ENCODE measurements around the gene KLRK1.
"Not testable (repeated sequence)": the region's sequence is repeated elsewhere in the genome, so short reads cannot be mapped to it uniquely, and the experiment has no call there.

KLRK1 gene

DNA sequence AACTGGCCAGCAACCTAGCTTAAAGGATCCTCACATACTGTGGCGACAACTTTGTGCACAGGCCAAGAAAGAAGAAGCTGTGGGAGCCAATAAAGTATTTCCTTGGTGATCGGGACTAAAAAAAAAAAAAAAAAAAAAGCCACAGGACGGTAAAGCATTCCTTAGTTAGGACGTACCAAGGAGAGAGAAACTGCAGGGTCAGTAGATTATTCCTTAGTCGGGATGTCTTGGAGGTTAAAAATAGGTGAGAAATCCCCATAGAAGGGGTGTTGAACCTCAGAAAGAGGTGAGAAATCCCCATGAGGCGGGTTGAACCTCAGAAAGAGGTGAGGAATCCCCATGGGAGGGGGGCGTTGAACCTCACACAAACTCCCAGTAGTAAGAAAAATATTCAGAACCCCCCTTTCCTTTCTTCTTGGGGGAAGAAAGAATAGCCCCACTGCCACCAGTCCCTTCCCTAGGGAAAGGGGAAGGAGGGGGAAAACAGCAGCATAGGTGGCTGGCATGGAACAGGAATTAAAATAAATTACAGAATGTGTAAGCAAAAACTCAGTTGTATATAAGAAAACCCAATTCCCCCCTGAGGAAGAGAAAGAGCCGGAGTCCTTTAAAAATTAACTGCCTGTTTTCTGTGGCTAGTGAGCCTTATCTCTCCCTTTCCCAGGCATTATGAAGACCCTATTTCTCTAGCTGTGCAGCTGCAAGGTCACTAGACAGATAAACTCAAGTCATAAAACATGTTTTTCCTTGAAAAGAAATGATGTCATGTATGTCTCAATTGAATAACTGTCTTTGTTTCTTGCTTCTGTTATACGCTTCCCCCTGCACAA lies 26.8 kb downstream of the KLRK1 start:
- no peak for DNase-seq (ENCODE audit: low spot score)

DNA sequence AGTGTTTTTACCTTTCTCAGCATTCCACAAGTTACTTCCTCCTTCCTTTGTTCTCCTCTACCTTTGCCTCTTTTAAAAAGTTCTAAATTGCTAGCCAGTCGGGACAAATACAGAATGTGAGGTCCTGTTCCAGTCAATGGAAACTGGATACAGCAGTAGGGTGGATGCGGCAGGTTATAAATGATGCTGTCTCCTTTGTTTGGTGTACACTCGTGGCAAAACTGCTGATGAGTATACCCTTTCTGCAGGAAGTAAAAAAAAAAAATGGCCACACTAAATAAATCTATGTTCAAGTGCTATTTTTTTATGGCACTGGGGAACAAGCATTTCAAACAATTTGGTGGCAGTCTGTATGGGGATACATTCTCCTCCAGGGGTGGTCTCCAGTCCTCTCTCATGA lies 27.5 kb downstream of the KLRK1 start:
- no peak for DNase-seq (ENCODE audit: low spot score)

DNA sequence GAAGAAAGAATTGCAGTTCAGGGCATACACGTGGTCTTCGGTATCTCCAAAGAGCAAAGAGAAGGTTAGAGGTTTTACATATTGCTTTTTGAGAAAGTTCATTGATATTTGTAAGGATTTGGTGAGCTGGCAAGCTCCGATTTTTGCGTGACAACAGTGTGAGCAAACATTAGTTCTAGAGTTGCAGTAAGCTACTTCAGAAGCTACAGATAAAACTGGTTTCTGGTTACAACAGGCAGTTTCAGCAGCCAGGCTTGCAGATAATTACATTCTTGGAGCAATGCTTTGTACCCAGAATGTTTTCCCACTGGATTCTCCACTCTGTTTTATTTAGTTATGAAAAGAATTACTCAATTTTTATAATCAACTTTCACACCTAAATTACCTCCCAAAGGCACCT lies 28.2 kb downstream of the KLRK1 start:
- DNase-seq (ENCODE audit: low spot score) = no peak

DNA sequence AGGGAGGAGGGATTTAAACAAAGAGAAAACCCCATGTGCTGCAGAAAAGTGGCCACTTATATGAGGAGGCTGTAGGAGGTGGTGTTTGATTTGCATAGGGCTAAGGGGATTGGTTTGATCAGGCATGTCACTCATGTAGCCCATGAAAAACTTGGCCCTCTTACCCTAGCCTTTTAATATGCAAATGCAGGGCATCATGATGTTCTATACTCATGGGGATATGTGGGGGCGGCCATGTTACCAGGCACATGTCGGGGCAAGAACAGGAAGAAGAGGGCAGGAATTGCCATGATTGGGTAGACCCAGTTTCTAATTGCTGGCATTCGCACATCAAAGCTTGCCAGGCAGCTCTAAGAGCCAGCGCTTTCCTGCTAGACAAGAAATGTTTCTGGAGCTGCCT lies 28.8 kb downstream of the KLRK1 start:
- DNase-seq (ENCODE audit: low spot score) = peak; percentile 67

DNA sequence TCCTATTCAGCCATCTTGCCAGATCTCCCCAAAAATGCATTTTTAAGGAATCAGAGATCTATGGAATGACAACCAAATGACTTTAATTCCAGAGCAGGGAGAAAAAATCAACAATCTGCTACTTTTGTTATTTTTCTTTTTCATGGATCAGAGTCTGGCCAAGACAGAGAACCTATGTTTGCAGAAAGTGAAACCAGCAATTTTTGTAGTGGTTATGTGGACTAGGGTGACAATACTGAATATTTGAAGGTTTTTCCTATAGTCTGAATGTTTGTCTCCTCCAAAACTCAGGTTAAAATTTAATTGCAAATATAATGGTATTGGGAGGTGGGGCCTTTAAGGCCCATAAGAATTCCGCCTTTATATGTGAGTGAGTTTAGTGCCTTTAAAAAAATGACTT lies 30.9 kb downstream of the KLRK1 start:
- no peak for DNase-seq (ENCODE audit: low spot score)

DNA sequence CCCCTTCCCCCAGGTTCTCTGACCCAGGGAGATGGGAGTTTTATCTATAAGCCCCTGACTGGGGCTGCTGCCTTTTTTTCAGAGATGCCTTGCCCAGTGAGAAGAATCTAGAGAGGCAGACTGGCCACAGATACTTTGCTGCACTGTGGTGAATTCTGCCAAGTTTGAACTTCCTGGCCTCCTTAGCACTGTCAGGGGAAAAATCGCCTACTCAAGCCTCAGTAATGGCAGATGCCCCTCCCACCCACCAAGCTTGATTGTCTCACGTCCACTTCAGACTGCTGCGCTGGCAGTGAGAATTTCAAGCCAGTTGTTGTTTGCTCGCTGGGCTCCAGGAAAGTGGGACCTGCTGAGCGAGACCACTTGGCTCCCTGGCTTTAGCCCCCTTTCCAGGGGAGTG lies 31.7 kb downstream of the KLRK1 start:
- no peak for DNase-seq (ENCODE audit: low spot score)

DNA sequence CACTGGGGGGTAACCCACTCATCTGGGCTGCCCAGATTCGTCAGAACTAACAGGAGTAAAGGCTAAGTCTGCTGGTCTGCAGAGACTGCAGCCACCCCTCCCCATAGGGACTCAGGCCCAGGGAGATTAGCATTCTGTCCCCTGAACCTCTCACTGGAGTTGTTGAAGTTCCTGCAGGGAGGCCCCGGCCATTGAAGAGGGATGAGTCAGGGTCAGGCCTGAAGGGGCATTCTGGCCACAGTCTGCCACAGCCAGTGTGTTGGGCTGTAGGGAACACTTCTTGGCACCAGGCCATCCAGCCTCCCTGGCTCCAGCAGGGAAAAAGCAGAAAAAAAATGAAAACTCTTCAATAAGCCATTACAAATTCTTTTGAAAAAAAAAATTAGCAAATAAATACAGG lies 35.3 kb downstream of the KLRK1 start:
- no peak for DNase-seq (ENCODE audit: low spot score)

DNA sequence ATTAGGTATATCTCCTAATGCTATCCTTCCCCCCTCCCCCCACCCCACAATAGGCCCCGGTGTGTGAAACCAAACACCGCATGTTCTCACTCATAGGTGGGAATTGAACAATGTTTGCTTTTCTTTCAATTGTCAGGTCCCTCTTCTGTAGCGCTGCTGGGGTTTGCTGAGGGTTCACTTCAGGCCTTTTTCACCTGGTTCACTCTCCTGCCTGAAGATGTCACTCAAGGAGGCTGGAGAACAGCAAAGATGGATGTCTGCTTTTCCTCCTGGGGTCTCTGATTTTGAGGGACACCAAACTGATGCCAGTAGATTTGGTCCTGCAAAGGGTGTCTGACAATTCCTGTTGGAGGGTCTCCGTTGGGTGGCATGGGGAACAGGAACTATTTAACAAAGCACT lies 35.8 kb downstream of the KLRK1 start:
- no peak for DNase-seq (ENCODE audit: low spot score)

DNA sequence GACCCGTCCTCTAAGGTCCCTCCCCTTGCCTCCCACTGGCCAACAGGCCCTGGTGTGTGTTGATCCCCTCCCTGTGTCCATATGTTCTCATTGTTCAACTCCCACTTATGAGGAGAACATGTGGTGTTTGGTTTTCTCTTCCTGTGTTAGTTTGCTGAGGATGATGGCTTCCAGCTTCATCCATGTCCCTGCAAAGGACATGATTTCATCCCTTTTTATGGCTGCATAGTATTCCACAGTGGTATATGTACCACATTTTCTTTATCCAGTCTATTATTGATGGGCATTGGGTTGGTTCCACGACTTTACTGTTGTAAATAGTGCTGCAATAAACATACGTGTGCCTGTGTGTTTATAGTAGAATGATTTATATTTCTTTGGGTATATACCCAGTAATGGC lies 38.4 kb downstream of the KLRK1 start:
- DNase-seq (ENCODE audit: low spot score) = not testable (repeated sequence)

DNA sequence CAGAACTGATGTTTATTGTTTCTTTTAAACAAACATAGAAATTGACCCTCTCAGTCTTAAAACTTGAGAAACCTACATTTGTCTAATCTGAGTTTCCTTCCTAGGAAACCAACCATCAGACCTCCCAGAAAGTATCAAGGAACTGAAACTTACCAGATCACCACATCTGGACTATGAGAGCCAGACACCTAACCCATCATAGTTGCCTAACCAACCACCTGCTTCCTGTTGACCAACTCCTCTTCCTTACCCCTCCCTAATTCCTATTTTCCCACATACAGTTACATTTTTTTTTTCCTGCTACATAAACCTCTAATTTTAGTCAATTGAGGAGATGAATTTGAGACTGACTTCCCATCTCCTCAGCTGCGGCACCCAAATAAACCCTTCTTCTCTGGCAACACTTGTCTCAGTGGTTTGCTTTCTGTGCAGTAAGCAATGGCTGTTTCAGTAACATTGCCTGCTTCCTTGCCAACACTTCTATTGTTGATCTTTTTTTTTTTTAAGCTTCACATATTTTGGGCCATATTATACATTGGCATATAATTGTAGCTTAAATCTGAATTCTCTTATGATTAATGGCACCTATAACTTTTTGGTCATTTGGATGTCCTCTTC lies 47.8 kb downstream of the KLRK1 start:
- no peak for DNase-seq (ENCODE audit: low spot score)

DNA sequence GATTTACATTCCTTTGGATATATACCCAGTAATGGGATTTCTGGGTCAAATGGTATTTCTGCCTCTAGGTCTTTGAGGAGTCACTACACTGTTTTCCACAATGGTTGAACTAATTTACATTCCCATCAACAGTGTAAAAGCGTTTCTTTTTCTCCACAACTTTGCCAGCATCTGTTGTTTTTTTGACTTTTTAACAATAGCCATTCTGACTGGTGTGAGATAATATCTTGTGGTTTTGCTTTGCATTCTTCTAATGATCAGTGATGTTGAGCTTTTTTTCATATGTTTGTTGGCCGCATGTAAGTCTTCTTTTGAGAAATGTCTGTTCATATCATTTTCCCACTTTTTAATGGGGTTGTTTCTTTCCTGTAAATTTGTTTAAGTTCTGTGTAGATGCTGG lies 48.9 kb downstream of the KLRK1 start:
- DNase-seq (ENCODE audit: low spot score) = not testable (repeated sequence)

DNA sequence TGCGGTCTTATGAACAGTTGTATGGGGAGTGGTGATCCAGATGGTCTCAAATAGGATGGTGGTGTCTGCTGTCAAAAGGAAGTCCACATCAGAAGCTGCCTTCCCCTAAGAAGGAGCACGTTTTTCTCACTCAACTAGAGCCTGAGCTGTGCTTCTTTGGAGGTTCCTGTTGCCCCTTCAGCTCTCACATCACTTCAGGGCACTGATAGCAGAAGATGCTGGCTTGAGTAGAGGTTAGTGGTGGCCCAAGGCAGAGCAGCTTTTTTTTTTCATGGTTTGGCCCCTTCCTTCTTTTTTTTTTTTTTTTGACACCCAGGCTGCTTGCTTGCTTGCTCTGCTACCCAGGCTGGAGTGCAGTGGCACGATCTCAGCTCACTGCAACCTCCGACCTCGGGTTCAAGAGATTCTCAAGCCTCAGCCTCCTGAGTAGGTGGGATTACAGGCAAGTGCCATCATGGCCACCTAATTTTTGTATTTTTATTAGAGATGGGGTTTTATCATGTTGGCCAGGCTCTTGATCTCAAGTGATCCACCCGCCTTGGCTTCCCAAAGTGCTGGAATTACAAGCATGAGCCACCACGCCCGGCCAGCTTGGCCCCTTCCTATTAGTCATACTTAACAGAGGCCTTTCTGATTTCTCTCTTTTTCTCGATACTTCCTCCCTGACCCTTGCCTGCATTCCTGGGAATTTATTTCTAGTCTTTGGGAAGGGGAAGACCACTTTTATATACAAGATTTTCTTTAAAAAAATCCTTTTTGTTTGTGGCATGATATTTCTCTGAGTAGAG lies 50.6 kb downstream of the KLRK1 start:
- no peak for DNase-seq (ENCODE audit: low spot score)

DNA sequence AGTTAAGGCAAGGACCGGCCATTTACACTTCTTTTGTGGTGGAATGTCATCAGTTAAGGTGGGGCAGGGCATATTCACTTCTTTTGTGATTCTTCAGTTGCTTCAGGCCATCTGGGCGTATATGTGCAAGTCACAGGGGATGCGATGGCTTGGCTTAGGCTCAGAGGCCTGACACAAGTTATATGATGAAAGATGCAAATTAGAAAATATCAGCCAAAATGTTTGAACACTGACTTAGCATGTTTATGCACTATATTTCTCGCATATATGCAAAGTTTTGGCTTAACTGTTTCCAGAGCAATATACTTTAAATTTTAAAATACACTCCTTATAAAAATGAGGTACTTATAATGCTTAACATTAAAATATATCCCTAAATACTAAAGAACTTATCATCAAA lies 51.4 kb downstream of the KLRK1 start:
- not testable (repeated sequence) for DNase-seq (ENCODE audit: low spot score)

DNA sequence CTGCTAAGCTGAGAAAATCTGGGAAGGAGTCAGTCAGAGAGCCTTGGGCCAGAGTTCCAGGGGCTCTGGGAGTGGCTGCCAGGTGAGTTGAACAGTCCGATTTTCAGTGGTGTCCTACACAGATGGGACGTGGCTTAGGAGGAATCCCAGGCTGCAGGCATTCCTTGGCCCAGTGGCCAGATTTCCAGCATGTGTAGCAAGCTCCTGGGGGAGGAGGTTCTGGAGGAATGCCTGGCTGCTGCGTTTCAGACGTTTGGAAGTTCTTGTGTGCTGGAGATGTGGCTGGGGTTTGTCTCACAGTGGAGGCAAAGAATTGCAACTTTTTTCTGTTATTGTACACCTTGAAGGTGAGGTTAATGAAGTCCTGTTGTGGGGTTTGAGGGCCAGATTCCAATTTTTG lies 53.6 kb downstream of the KLRK1 start:
- not testable (repeated sequence) for DNase-seq (ENCODE audit: low spot score)

DNA sequence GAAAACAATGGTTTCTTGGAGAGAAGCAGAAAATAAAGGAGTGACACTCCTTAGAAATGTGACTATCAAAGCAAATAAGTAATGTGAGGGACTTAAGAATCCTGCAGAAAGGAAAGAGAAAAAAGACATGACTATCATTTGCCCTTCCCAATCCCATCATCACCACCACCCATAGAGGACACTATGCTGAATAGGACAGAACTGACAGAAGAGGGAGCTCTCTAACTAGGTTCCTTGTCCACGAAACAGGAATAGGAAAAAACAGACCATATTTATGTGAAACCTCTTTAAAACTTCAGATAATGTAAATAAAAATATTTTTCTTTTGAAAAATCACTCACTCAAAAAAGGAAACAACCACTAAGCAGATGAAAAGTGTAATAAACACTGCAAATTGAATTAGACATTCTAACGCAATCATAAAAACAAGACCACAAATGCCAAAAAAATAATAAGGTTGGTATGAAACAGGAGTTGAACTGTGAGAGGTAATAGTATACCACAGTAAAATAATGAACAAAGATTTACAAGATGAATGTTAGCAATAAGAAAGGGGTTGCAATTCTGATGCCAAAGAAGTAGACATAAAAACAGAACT lies 58.1 kb downstream of the KLRK1 start:
- peak; percentile 63 for DNase-seq (ENCODE audit: low spot score)

DNA sequence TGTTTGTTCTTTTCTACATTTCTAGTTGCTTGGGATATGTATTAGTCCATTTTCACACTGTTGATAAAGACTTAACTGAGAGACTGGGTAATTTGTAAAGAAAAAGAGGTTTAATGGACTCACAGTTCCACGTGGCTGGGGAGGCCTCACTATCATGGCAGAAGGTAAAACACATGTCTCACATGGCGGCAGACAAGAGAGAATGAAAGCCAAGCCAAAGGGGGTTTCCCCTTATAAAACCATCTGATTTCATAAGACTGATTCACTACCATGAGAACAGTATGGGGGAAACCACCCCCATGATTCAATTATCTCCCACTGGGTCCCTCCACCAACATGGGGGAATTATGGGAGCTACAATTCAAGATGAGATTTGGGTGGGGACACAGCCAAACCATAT lies 61.1 kb downstream of the KLRK1 start:
- not testable (repeated sequence) for DNase-seq (ENCODE audit: low spot score)

All from putamen (tissue), 1 donor.